OCI-LY7 (cell line): ENCODE measurements around the gene FAM193B. TPM values are rescaled to one million over a fixed set of nuclear protein-coding genes. Genes with fewer than 3 reads are reported as not detected.

Experiments
- BruUV-seq: library from RNA; stranded (reverse); fragments of 400-500 nt; replicated peaks from 2 replicates; lab custom pipeline; 2021; lab: Mats Ljungman, UMichigan
- CTCF ChIA-PET: fragments of 300-600 bp; sonication (Branson Sonifier 250); formaldehyde crosslinking; loops from one replicate; lab custom pipeline; 2022; ENCODE audit warnings: antibody characterized with exemption; ENCODE audit not compliant: unreplicated experiment; lab: Charles Lee
- POLR2A ChIA-PET: fragments of 300-600 bp; sonication (Branson Sonifier 250); formaldehyde crosslinking; loops from one replicate; lab custom pipeline; 2022; ENCODE audit warnings: antibody characterized with exemption; lab: Charles Lee
- DNase-seq: peaks from one replicate; pipeline ENCODE4 v3.0.0-alpha.2; 2015; ENCODE audit warnings: low spot score
- H2AFZ ChIP-seq: fragments of 200-600 bp; sonication (generic), shearing (Covaris generic); 2 replicates; pipeline ENCODE4 v1.6.1; 2014; ENCODE audit warnings: mild to moderate bottlenecking, antibody characterized with exemption, low read length, moderate library complexity
- H3K27ac ChIP-seq: fragments of 200-600 bp; sonication (generic); 2 replicates; pipeline ENCODE4 v1.5.1; 2014; ENCODE audit warnings: mixed run types, low read depth, mild to moderate bottlenecking, moderate library complexity, low read length, inconsistent platforms; ENCODE audit not compliant: poor library complexity, severe bottlenecking
- H3K36me3 ChIP-seq: fragments of 200-600 bp; sonication (generic); 2 replicates; pipeline ENCODE4 v1.6.1; 2014; ENCODE audit warnings: mild to moderate bottlenecking, antibody characterized with exemption, low read length, moderate library complexity, mixed read lengths; ENCODE audit not compliant: insufficient read depth
- H3K4me1 ChIP-seq: fragments of 200-600 bp; sonication (generic); 2 replicates; pipeline ENCODE4 v1.5.1; 2014; ENCODE audit warnings: mild to moderate bottlenecking, low read length; ENCODE audit not compliant: insufficient read depth, poor library complexity, severe bottlenecking
- H3K4me2 ChIP-seq: fragments of 200-600 bp; sonication (generic); 2 replicates; pipeline ENCODE4 v1.6.1; 2014; ENCODE audit warnings: mild to moderate bottlenecking, low read length
- H3K4me3 ChIP-seq: fragments of 200-600 bp; sonication (generic); 2 replicates; pipeline ENCODE4 v1.5.1; 2014; ENCODE audit warnings: mild to moderate bottlenecking, low read depth, low read length; ENCODE audit not compliant: poor library complexity, severe bottlenecking
- H3K79me2 ChIP-seq: fragments of 200-600 bp; sonication (generic); 2 replicates; pipeline ENCODE4 v1.6.1; 2016; ENCODE audit warnings: low read depth, mild to moderate bottlenecking, low read length, moderate library complexity, mixed read lengths; ENCODE audit not compliant: insufficient read depth
- H3K9me2 ChIP-seq: fragments of 200-600 bp; sonication (generic); 2 replicates; pipeline ENCODE4 v1.6.1; 2016; ENCODE audit warnings: mild to moderate bottlenecking, low read length, mixed read lengths; ENCODE audit not compliant: insufficient read depth
- H3K9me3 ChIP-seq: fragments of 200-600 bp; sonication (generic); 2 replicates; pipeline ENCODE4 v1.6.1; 2014; ENCODE audit warnings: mild to moderate bottlenecking, mixed run types, low read length, mixed read lengths
- H4K20me1 ChIP-seq: fragments of 200-600 bp; sonication (generic); 2 replicates; pipeline ENCODE4 v1.6.1; 2014; ENCODE audit warnings: mild to moderate bottlenecking, antibody characterized with exemption, low read length, moderate library complexity, mixed read lengths; ENCODE audit not compliant: insufficient read depth
- CTCF ChIP-seq: fragments of 200-600 bp; sonication (generic); conservative IDR thresholded peaks from 2 replicates; pipeline ENCODE4 v1.5.1; 2014; ENCODE audit warnings: mild to moderate bottlenecking, antibody characterized with exemption, low read length, moderate library complexity, mixed read lengths
- EZH2phosphoT487 ChIP-seq: fragments of 200-600 bp; sonication (generic); IDR thresholded peaks from 2 replicates; pipeline ENCODE4 v1.6.1; 2018; ENCODE audit warnings: low read depth, borderline replicate concordance, mild to moderate bottlenecking, mixed run types, antibody characterized with exemption, low read length, moderate library complexity, mixed read lengths
- intact Hi-C: fragments of 100-400 bp; cut with micrococcal nuclease; formaldehyde crosslinking; loops from one replicate; pipeline ENCODE4 v1.10.0; 2022; ENCODE audit not compliant: unreplicated experiment
- total RNA-seq, 2 experiments: library from RNA; depleted of rRNA in 1 of 2; stranded (reverse); fragments of >200 nt in 1 of 2; shearing (Covaris generic) in 1 of 2; gene quantifications; 2 replicates each; pipeline ENCODE4 v1.2.3, GENCODE V29; 2014 to 2022

Gene FAM193B
- total RNA-seq, 2 experiments from 2014 or later, result 63.2 to 104 TPM

GRCh38 chr5:177595026-177595585 is 40.7 kb upstream of the FAM193B start:
- Histone ChIP-seq H3K4me2 (no peak overlapping the region), H2AFZ (no peak overlapping the region), H3K27ac (no peak overlapping the region), H3K9me3 (no peaks in the 10 kb centered on the region), H3K79me2 (peaks cover 21% of the 10 kb centered on the region), H3K9me2 (no peaks in the 10 kb centered on the region), H3K4me1 (peaks cover 20% of the 10 kb centered on the region), H3K36me3 (peaks cover 41% of the 10 kb centered on the region), H3K4me3 (no peak overlapping the region), H4K20me1 (0 out of 2 replicates have a peak, but pooled peaks cover 5% of the 10 kb centered on the region)
- TF ChIP-seq EZH2phosphoT487 (no peak), CTCF (no peak)
- BruUV-seq, result no TSS peak
- DNase-seq, result no peak
- CTCF ChIA-PET, result interaction anchor here (0.5 kb wide), 1 partner anchor 123 kb away, joined by 3 read pairs; no protein-coding TSS in a partner anchor
- intact Hi-C loops, result loop anchor here (10.0 kb wide), 2 partner anchors 190 to 470 kb away; partner anchors contain the start of genes F12 and PFN3
- POLR2A ChIA-PET, result no interaction called here

GRCh38 chr5:177594071-177594470 is 39.7 kb upstream of the FAM193B start:
- no peak for DNase-seq
- H3K9me3 ChIP-seq, result no peaks in the 10 kb centered on the region
- peaks cover 17% of the 10 kb centered on the region for H3K4me1 ChIP-seq
- 0 out of 2 replicates have a peak, but pooled peaks cover 5% of the 10 kb centered on the region for H4K20me1 ChIP-seq
- TF ChIP-seq EZH2phosphoT487, result no peak
- TF ChIP-seq CTCF, result no peak
- intact Hi-C loops, result loop anchor here (10.0 kb wide), 2 partner anchors 189 to 471 kb away; partner anchors contain the start of genes F12 and PFN3
- no peak overlapping the region for H3K4me3 ChIP-seq
- BruUV-seq, result no TSS peak
- H3K79me2 ChIP-seq, result peaks cover 21% of the 10 kb centered on the region
- peaks cover 41% of the 10 kb centered on the region for H3K36me3 ChIP-seq
- CTCF ChIA-PET, result no interaction called here
- H3K4me2 ChIP-seq, result no peak overlapping the region
- POLR2A ChIA-PET, result interaction anchor here (1.1 kb wide), 1 partner anchor 15 kb away, joined by 5 read pairs; no protein-coding TSS in a partner anchor
- H2AFZ ChIP-seq, result no peak overlapping the region
- H3K9me2 ChIP-seq, result no peaks in the 10 kb centered on the region
- H3K27ac ChIP-seq, result no peak overlapping the region

- Histone ChIP-seq H3K79me2 (peaks cover 21% of the 10 kb centered on the region), H3K4me3 (peak overlapping the region; percentile 91), H2AFZ (no peak overlapping the region), H3K9me2 (no peaks in the 10 kb centered on the region), H3K27ac (no peak overlapping the region), H3K4me2 (peak overlapping the region; percentile 81), H4K20me1 (0 out of 2 replicates have a peak, but pooled peaks cover 5% of the 10 kb centered on the region), H3K4me1 (peaks cover 16% of the 10 kb centered on the region), H3K36me3 (peaks cover 41% of the 10 kb centered on the region), H3K9me3 (no peaks in the 10 kb centered on the region)
- DNase-seq, result no peak
- ChIA-PET POLR2A (interaction anchor here (0.6 to 1.1 kb wide), 6 partner anchors 12 to 85 kb away, joined by 3 to 5 read pairs (median 3); no protein-coding TSS in a partner anchor), CTCF (no interaction called here)
- BruUV-seq, result no TSS peak
- intact Hi-C loops, result loop anchor here (2.0 to 10.0 kb wide), 3 partner anchors 85 to 471 kb away; partner anchors contain the start of genes DOK3, F12 and PFN3
- TF ChIP-seq CTCF (no peak), EZH2phosphoT487 (no peak)
Measured at GRCh38 chr5:177593511-177593910, 39.1 kb upstream of the FAM193B start.
